PC-9 (cell line): ENCODE data around the gene NCF1. TPM values are rescaled to one million over a fixed set of nuclear protein-coding genes. Genes with fewer than 3 reads are reported as not detected.
"Not testable (repeated sequence)": the region's sequence is repeated elsewhere in the genome, so short reads cannot be mapped to it uniquely, and the experiment has no call there.

Experiments
- BruUV-seq: library from RNA; stranded (reverse); fragments of 400-500 nt; replicated peaks from 2 replicates; lab custom pipeline; 2021; lab: Mats Ljungman, UMichigan
- CTCF ChIA-PET: fragments of 300-600 bp; sonication (Branson Sonifier 250); formaldehyde crosslinking; loops from one replicate; lab custom pipeline; 2022; ENCODE audit warnings: antibody characterized with exemption; lab: Charles Lee
- POLR2A ChIA-PET: fragments of 300-600 bp; sonication (Branson Sonifier 250); formaldehyde crosslinking; loops from one replicate; lab custom pipeline; 2022; ENCODE audit warnings: antibody characterized with exemption; ENCODE audit not compliant: unreplicated experiment; lab: Charles Lee
- DNase-seq, 2 experiments: peaks; one replicate each; pipeline versions ENCODE4 v3.0.0 to v3.0.0-alpha.2; 2015 to 2022; ENCODE audit warnings: mixed read lengths in 1 of 2
- H2AFZ ChIP-seq: fragments of 200-600 bp; sonication (generic); 2 replicates; pipeline ENCODE4 v1.8.1; 2017; ENCODE audit warnings: antibody characterized with exemption
- H3F3A ChIP-seq: fragments of 200-600 bp; sonication (generic); 2 replicates; pipeline ENCODE4 v1.8.1; 2017; ENCODE audit warnings: antibody characterized with exemption, mild to moderate bottlenecking, low read depth; ENCODE audit not compliant: insufficient read depth
- H3K27ac ChIP-seq: fragments of 200-600 bp; sonication (generic); 2 replicates; pipeline ENCODE4 v1.6.1; 2016; ENCODE audit warnings: mixed run types
- H3K27me3 ChIP-seq: fragments of 200-600 bp; sonication (generic); 2 replicates; pipeline ENCODE4 v1.6.1; 2016; ENCODE audit warnings: low read depth, mixed run types; ENCODE audit not compliant: insufficient read depth
- H3K36me3 ChIP-seq: fragments of 200-600 bp; sonication (generic); 2 replicates; pipeline ENCODE4 v1.6.1; 2016; ENCODE audit warnings: low read depth, mixed run types
- H3K4me1 ChIP-seq: fragments of 200-600 bp; sonication (generic); replicated peaks from 2 replicates; pipeline ENCODE4 v1.6.1; 2016; ENCODE audit warnings: mixed run types; ENCODE audit not compliant: insufficient read depth
- H3K4me2 ChIP-seq: fragments of 200-600 bp; sonication (generic); 2 replicates; pipeline ENCODE4 v1.6.1; 2017; ENCODE audit warnings: mixed run types
- H3K4me3 ChIP-seq: fragments of 200-600 bp; sonication (generic); 2 replicates; pipeline ENCODE4 v1.6.1; 2016; ENCODE audit warnings: mixed run types
- H3K79me2 ChIP-seq: fragments of 200-600 bp; sonication (generic); 2 replicates; pipeline ENCODE4 v1.6.1; 2017; ENCODE audit warnings: low read depth, mixed run types
- H3K9me2 ChIP-seq: fragments of 200-600 bp; sonication (generic); 2 replicates; pipeline ENCODE4 v1.8.1; 2017; ENCODE audit warnings: mild to moderate bottlenecking; ENCODE audit not compliant: insufficient read depth
- H3K9me3 ChIP-seq: fragments of 200-600 bp; sonication (generic); 2 replicates; pipeline ENCODE4 v1.8.1; 2016; ENCODE audit warnings: low read depth; ENCODE audit not compliant: insufficient read depth
- H4K20me1 ChIP-seq: fragments of 200-600 bp; sonication (generic); 2 replicates; pipeline ENCODE4 v1.8.1; 2017; ENCODE audit not compliant: insufficient read depth
- intact Hi-C: fragments of 100-400 bp; cut with micrococcal nuclease; formaldehyde crosslinking; loops from one replicate; pipeline ENCODE4 v1.10.0; 2022; ENCODE audit not compliant: unreplicated experiment
- total RNA-seq: library from RNA; stranded (reverse); gene quantifications from 2 replicates; pipeline ENCODE4 v1.2.3, GENCODE V29; 2021

Gene NCF1
- total RNA-seq, 1 experiment from 2014 or later = 0.41 TPM

GRCh38 chr7:74766509-74766908, 7.3 kb upstream of the NCF1 start:
- POLR2A ChIA-PET, BruUV-seq, H3K27me3 ChIP-seq, intact Hi-C loops, H3K36me3 ChIP-seq, H3K79me2 ChIP-seq, H3K4me2 ChIP-seq, H2AFZ ChIP-seq, H3K4me3 ChIP-seq, DNase-seq, H3F3A ChIP-seq, H4K20me1 ChIP-seq, H3K9me2 ChIP-seq, H3K9me3 ChIP-seq, H3K27ac ChIP-seq, CTCF ChIA-PET, H3K4me1 ChIP-seq: not testable (repeated sequence)

GRCh38 chr7:74766991-74767390, 6.8 kb upstream of the NCF1 start:
- H3K4me2 ChIP-seq, H3K9me2 ChIP-seq, H3K27me3 ChIP-seq, H4K20me1 ChIP-seq, DNase-seq, CTCF ChIA-PET, H3F3A ChIP-seq, H3K36me3 ChIP-seq, BruUV-seq, H3K79me2 ChIP-seq, H3K9me3 ChIP-seq, intact Hi-C loops, H2AFZ ChIP-seq, H3K4me3 ChIP-seq, POLR2A ChIA-PET, H3K4me1 ChIP-seq, H3K27ac ChIP-seq: not testable (repeated sequence)

GRCh38 chr7:74770062-74770461, 3.7 kb upstream of the NCF1 start:
- CTCF ChIA-PET, BruUV-seq, intact Hi-C loops: not testable (repeated sequence)

GRCh38 chr7:74772093-74772492, 1.7 kb upstream of the NCF1 start:
- H2AFZ ChIP-seq, H4K20me1 ChIP-seq, POLR2A ChIA-PET, BruUV-seq, H3K79me2 ChIP-seq, H3F3A ChIP-seq, CTCF ChIA-PET, H3K4me2 ChIP-seq, H3K27ac ChIP-seq, DNase-seq, H3K27me3 ChIP-seq, intact Hi-C loops, H3K4me3 ChIP-seq, H3K36me3 ChIP-seq, H3K9me2 ChIP-seq, H3K9me3 ChIP-seq, H3K4me1 ChIP-seq: not testable (repeated sequence)

More at GRCh38 chr7:74770062-74770461, 3.7 kb upstream of the NCF1 start:
- H3K27ac ChIP-seq, H3F3A ChIP-seq, H4K20me1 ChIP-seq, H3K4me3 ChIP-seq, H3K79me2 ChIP-seq, H3K9me3 ChIP-seq, H3K36me3 ChIP-seq, H3K27me3 ChIP-seq, H3K9me2 ChIP-seq, H3K4me1 ChIP-seq, H2AFZ ChIP-seq, DNase-seq, H3K4me2 ChIP-seq, POLR2A ChIA-PET: not testable (repeated sequence)

- BruUV-seq, H3K4me2 ChIP-seq, H3K4me1 ChIP-seq, H3K27ac ChIP-seq, intact Hi-C loops, H3K36me3 ChIP-seq, H3K4me3 ChIP-seq, H3K79me2 ChIP-seq, H3F3A ChIP-seq, H3K27me3 ChIP-seq, H4K20me1 ChIP-seq, DNase-seq, H3K9me2 ChIP-seq, H2AFZ ChIP-seq, POLR2A ChIA-PET, H3K9me3 ChIP-seq: not testable (repeated sequence)
- CTCF ChIA-PET = interaction anchor here (0.6 kb wide), 1 partner anchor 97 kb away, joined by 3 read pairs; no protein-coding TSS in a partner anchor
Measured at GRCh38 chr7:74775111-74775510, 1.3 kb downstream of the NCF1 start.

DNA sequence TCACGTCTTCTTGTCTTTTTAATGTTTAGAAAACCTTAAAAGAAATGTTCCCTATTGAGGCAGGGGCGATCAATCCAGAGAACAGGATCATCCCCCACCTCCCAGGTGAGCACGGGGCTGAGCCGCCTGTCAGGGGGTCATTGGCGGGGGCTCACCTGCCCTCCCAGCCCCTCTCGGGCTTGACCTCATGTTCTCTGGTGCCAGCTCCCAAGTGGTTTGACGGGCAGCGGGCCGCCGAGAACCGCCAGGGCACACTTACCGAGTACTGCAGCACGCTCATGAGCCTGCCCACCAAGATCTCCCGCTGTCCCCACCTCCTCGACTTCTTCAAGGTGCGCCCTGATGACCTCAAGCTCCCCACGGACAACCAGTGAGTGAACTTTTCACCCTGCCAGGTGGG, 5.2 kb downstream of the NCF1 start:
- CTCF ChIA-PET, intact Hi-C loops, H3F3A ChIP-seq, H3K4me1 ChIP-seq, H3K9me2 ChIP-seq, BruUV-seq, H3K4me2 ChIP-seq, DNase-seq, H2AFZ ChIP-seq, H4K20me1 ChIP-seq, H3K36me3 ChIP-seq, H3K79me2 ChIP-seq, POLR2A ChIA-PET, H3K4me3 ChIP-seq, H3K27me3 ChIP-seq, H3K27ac ChIP-seq, H3K9me3 ChIP-seq: not testable (repeated sequence)

DNA sequence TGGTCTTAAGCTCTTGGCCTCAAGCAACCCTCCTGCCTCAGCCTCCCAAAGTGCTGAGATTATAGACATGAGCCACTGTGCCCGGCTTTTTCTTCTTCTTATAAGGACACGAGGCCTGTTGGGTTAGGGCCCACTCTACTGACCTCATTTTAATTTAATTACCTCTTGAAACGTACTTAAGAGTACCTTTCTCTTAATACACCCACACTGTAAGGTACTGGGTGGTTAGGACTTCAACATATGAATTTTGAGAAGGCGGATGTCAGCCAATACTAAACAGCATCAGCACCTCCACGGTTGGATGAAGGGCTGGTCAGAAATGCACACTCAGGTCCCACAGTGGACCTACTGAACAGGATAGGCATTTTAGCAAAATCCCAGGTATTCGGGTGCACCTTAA, 7.9 kb downstream of the NCF1 start:
- BruUV-seq, H3K36me3 ChIP-seq, H3K79me2 ChIP-seq, H3K9me2 ChIP-seq, intact Hi-C loops, H3K4me1 ChIP-seq, H4K20me1 ChIP-seq, DNase-seq, H3F3A ChIP-seq, H3K27me3 ChIP-seq, H3K4me2 ChIP-seq, H2AFZ ChIP-seq, H3K4me3 ChIP-seq, H3K27ac ChIP-seq, H3K9me3 ChIP-seq, CTCF ChIA-PET: not testable (repeated sequence)
- POLR2A ChIA-PET = interaction anchor here (0.6 kb wide), 1 partner anchor 220 kb away, joined by 3 read pairs; no protein-coding TSS in a partner anchor
